Measurements from ENCODE around the gene PPARG.

GRCh38 chr3:12423918-12424630 is 135.2 kb downstream of the PPARG start:
- TF ChIP-seq CTCF (IDR thresholded peaks at IDR 0.05; ENCODE audit: low read length): no peak
- TF ChIP-seq EZH2 (optimal IDR thresholded peaks at IDR 0.05; ENCODE audit: low read depth, low read length): no peak
- no peak for TF ChIP-seq EZH2phosphoT487 (IDR thresholded peaks at IDR 0.05; ENCODE audit: low read length)

All from MM.1S (cell line).